ENCODE measurements around the gene MAST4. TPM values are rescaled to one million over a fixed set of nuclear protein-coding genes. Genes with fewer than 3 reads are reported as not detected.

Gene MAST4
- total RNA-seq, 2 donors from 2014 or later, result 11.0 to 11.5 TPM

- no peaks in the 10 kb centered on the region for H3K9me3 ChIP-seq (ENCODE audit: control insufficient read depth, low read length)
- no peak overlapping the region for H3K27ac ChIP-seq (ENCODE audit: low read depth, low read length)
- no peaks in the 10 kb centered on the region for H3K4me1 Mint-ChIP-seq
- DNase-seq, result no peak
- no peak for TF ChIP-seq CTCF (conservative IDR thresholded peaks at IDR 0.05)
- H3K4me3 ChIP-seq (ENCODE audit: low read length), result no peak overlapping the region
- no peak overlapping the region for H3K9ac ChIP-seq (ENCODE audit: extremely low read depth, low read length, poor library complexity, severe bottlenecking)
- no peak overlapping the region for H3K27ac Mint-ChIP-seq
- no peaks in the 10 kb centered on the region for H3K27me3 ChIP-seq (ENCODE audit: control insufficient read depth, insufficient read depth, low read length, poor library complexity, severe bottlenecking)
- no peaks in the 10 kb centered on the region for H3K27me3 Mint-ChIP-seq (ENCODE audit: insufficient read depth)
- H3K4me3 Mint-ChIP-seq, result no peak overlapping the region
- no peaks in the 10 kb centered on the region for H3K36me3 Mint-ChIP-seq (ENCODE audit: low read depth)
- no peaks in the 10 kb centered on the region for H3K36me3 ChIP-seq (ENCODE audit: control insufficient read depth, insufficient read depth, low read length)
- no peaks in the 10 kb centered on the region for H3K4me1 ChIP-seq (ENCODE audit: control insufficient read depth, insufficient read depth, low read length)
- WGBS, 2 experiments (ENCODE audit: insufficient coverage in 1 of 2, insufficient read length in 1 of 2), result 92% methylated on average over 1 of the region's 1 CpG; no CpG with 5 or more reads in 1 of the 2 experiments
- H3K9me3 Mint-ChIP-seq, result no peaks in the 10 kb centered on the region
Measured at GRCh38 chr5:66923457-66923856, 327.3 kb downstream of the MAST4 start.

GRCh38 chr5:66923922-66924321 is 327.7 kb downstream of the MAST4 start:
- Histone ChIP-seq H3K36me3 (ENCODE audit: control insufficient read depth, insufficient read depth, low read length) (no peaks in the 10 kb centered on the region), H3K27ac (ENCODE audit: low read depth, low read length) (no peak overlapping the region), H3K4me3 (ENCODE audit: low read length) (no peak overlapping the region), H3K9me3 (ENCODE audit: control insufficient read depth, low read length) (no peaks in the 10 kb centered on the region), H3K9ac (ENCODE audit: extremely low read depth, low read length, poor library complexity, severe bottlenecking) (no peak overlapping the region), H3K27me3 (ENCODE audit: control insufficient read depth, insufficient read depth, low read length, poor library complexity, severe bottlenecking) (no peaks in the 10 kb centered on the region), H3K4me1 (ENCODE audit: control insufficient read depth, insufficient read depth, low read length) (no peaks in the 10 kb centered on the region)
- no peak for TF ChIP-seq CTCF (conservative IDR thresholded peaks at IDR 0.05)
- Mint-ChIP-seq H3K9me3 (no peaks in the 10 kb centered on the region), H3K4me3 (no peak overlapping the region), H3K27ac (no peak overlapping the region), H3K36me3 (ENCODE audit: low read depth) (no peaks in the 10 kb centered on the region), H3K27me3 (ENCODE audit: insufficient read depth) (no peaks in the 10 kb centered on the region), H3K4me1 (no peaks in the 10 kb centered on the region)
- no peak for DNase-seq

GRCh38 chr5:66927140-66927539 is 330.9 kb downstream of the MAST4 start:
- Mint-ChIP-seq H3K27ac (no peak overlapping the region), H3K4me3 (no peak overlapping the region), H3K27me3 (ENCODE audit: insufficient read depth) (no peaks in the 10 kb centered on the region), H3K9me3 (no peaks in the 10 kb centered on the region), H3K4me1 (no peaks in the 10 kb centered on the region), H3K36me3 (ENCODE audit: low read depth) (no peaks in the 10 kb centered on the region)
- no peaks in the 10 kb centered on the region for H3K9me3 ChIP-seq (ENCODE audit: control insufficient read depth, low read length)
- H3K4me3 ChIP-seq (ENCODE audit: low read length), result no peak overlapping the region
- H3K27ac ChIP-seq (ENCODE audit: low read depth, low read length), result no peak overlapping the region
- no peak for DNase-seq
- TF ChIP-seq CTCF (conservative IDR thresholded peaks at IDR 0.05), result no peak
- no peaks in the 10 kb centered on the region for H3K4me1 ChIP-seq (ENCODE audit: control insufficient read depth, insufficient read depth, low read length)
- H3K9ac ChIP-seq (ENCODE audit: extremely low read depth, low read length, poor library complexity, severe bottlenecking), result no peak overlapping the region
- no peaks in the 10 kb centered on the region for H3K36me3 ChIP-seq (ENCODE audit: control insufficient read depth, insufficient read depth, low read length)
- no peaks in the 10 kb centered on the region for H3K27me3 ChIP-seq (ENCODE audit: control insufficient read depth, insufficient read depth, low read length, poor library complexity, severe bottlenecking)

Measured in endodermal cell (in vitro differentiated cells).